ENCODE results near the gene RNF207. TPM values are rescaled to one million over a fixed set of nuclear protein-coding genes. Genes with fewer than 3 reads are reported as not detected.

Gene RNF207
- total RNA-seq, 1 experiment from 2014 or later, result 4.9 TPM

- Histone ChIP-seq H3K4ac (ENCODE audit: low read depth, low read length) (no peak overlapping the region), H3K56ac (ENCODE audit: insufficient read length, low read depth, low read length) (no peak overlapping the region), H3K23me2 (ENCODE audit: insufficient read length, low read depth, low read length, poor library complexity, severe bottlenecking) (peaks cover 4% of the 10 kb centered on the region), H3K4me2 (ENCODE audit: insufficient read depth, insufficient read length, low read length) (peak overlapping the region; percentile 31), H3K27ac (ENCODE audit: insufficient read length, low read depth, low read length) (no peak overlapping the region), H2BK12ac (ENCODE audit: insufficient read length, low read depth, low read length) (no peak overlapping the region), H3K9ac (ENCODE audit: extremely low read depth, insufficient read length, low read length) (no peak overlapping the region), H4K20me1 (ENCODE audit: control insufficient read depth, insufficient read depth, insufficient read length) (no peaks in the 10 kb centered on the region), H2BK5ac (ENCODE audit: insufficient read length, low read length) (no peak overlapping the region), H2BK120ac (ENCODE audit: low read depth, low read length, poor library complexity, severe bottlenecking) (no peak overlapping the region), H2AFZ (ENCODE audit: low read length) (no peak overlapping the region), H4K8ac (replicated peaks; ENCODE audit: insufficient read length, low read depth, low read length) (no peak overlapping the region), H3K79me1 (ENCODE audit: insufficient read depth, low read depth, low read length, poor library complexity, severe bottlenecking) (no peaks in the 10 kb centered on the region), H2BK15ac (ENCODE audit: low read depth, low read length) (no peak overlapping the region), H3K27me3 (ENCODE audit: insufficient read depth, low read length) (peaks cover 7% of the 10 kb centered on the region; the same call in 1 of the 2 replicates), H4K5ac (ENCODE audit: insufficient read length, low read depth, low read length) (no peak overlapping the region), H3K23ac (ENCODE audit: insufficient read length, low read depth, low read length) (no peak overlapping the region), H2AK5ac (ENCODE audit: insufficient read length, low read length) (no peak overlapping the region), H3K14ac (ENCODE audit: insufficient read depth, low read length) (no peak overlapping the region), H2BK20ac (ENCODE audit: low read depth, low read length, poor library complexity, severe bottlenecking) (no peak overlapping the region), H3K4me1 (ENCODE audit: insufficient read depth, low read length) (no peaks in the 10 kb centered on the region), H3K79me2 (ENCODE audit: insufficient read depth, low read length) (no peaks in the 10 kb centered on the region), H4K91ac (ENCODE audit: insufficient read length, low read depth, low read length) (no peak overlapping the region), H3K9me3 (ENCODE audit: control insufficient read depth, low read depth, low read length) (no peaks in the 10 kb centered on the region), H3K18ac (ENCODE audit: insufficient read length, low read depth, low read length) (no peak overlapping the region), H3T11ph (ENCODE audit: low read length) (no peak overlapping the region)
- peak overlapping the region; percentile 48 to 76; a peak in 3 of 5 replicates for H3K4me3 Mint-ChIP-seq
- H3K27ac Mint-ChIP-seq, result no peak overlapping the region
- no peaks in the 10 kb centered on the region for H3K9me3 Mint-ChIP-seq
- H3K27me3 Mint-ChIP-seq (ENCODE audit: low read depth), result peaks cover 44% of the 10 kb centered on the region
- WGBS (ENCODE audit: extremely low coverage, insufficient read length, low lambda C conversion rate), result no CpG with 5 or more reads among the region's 61 CpGs
- no peak for DNase-seq
- peaks cover 0 to 4% (median 0%) of the 10 kb centered on the region in 3 experiments; a peak in 3 of 7 replicates for H3K36me3 Mint-ChIP-seq (ENCODE audit: insufficient read depth in 1 of 3, low read depth in 3 of 3)
- H3K4me1 Mint-ChIP-seq, result peaks cover 4 to 11% of the 10 kb centered on the region in 2 experiments; a peak in 3 of 4 replicates
- TF ChIP-seq CTCF (conservative IDR thresholded peaks at IDR 0.05), result no peak
Observed at GRCh38 chr1:6260433-6260934, 54.6 kb downstream of the RNF207 start.
